ENCODE data around the gene SUPT5H.

DNA sequence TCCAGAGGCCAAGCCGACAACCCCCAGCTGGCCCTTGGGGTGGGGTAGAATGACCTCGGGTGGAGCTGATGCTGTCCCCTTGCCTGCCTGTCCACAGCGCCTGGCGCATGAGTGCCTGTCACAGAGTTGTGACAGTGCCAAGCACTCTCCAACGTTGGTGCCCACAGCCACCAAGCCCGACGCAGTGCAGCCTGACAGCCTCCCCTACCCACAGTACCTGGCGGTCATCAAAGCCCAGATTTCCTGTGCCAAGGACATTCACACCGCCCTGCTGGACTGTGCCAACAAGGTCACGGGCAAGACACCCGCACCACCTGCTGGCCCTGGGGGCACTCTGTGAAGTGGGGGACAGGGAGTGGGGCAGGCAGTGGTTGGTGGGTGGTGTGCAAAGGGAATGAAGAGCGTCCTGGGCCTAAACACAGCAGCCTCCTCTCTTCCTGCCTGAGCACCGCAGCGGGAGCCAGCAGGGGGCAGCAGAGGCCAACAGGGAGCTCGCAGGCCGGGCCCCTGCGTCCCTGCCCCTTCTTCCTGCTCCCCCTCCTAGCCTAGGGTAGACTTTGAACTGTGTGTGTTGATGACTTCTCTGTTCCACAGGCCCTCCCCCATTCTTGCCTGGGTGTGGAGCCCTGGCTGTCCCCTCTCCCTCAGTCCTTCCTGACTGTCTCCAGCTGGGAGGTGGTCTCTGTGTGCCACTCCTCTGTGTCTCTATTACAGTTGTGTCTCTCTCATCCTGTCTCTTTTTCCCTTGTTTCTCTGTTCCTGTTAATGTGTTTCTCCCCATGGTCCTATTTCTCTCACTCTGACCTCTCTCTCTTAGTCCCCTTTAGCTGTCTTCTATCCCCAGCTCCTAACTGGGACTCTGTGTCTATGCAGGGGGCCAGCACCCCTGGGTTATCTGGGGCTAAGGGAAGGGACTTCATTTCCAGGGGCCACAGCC is 47.8 kb upstream of the SUPT5H start:
- TF ChIP-seq, protein P1, sequence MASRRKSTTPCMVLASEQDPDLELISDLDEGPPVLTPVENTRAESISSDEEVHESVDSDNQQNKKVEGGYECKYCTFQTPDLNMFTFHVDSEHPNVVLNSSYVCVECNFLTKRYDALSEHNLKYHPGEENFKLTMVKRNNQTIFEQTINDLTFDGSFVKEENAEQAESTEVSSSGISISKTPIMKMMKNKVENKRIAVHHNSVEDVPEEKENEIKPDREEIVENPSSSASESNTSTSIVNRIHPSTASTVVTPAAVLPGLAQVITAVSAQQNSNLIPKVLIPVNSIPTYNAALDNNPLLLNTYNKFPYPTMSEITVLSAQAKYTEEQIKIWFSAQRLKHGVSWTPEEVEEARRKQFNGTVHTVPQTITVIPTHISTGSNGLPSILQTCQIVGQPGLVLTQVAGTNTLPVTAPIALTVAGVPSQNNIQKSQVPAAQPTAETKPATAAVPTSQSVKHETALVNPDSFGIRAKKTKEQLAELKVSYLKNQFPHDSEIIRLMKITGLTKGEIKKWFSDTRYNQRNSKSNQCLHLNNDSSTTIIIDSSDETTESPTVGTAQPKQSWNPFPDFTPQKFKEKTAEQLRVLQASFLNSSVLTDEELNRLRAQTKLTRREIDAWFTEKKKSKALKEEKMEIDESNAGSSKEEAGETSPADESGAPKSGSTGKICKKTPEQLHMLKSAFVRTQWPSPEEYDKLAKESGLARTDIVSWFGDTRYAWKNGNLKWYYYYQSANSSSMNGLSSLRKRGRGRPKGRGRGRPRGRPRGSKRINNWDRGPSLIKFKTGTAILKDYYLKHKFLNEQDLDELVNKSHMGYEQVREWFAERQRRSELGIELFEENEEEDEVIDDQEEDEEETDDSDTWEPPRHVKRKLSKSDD (CRISPR knock-in tag; IDR thresholded peaks at IDR 0.05; ENCODE audit: low read depth): 0 out of 2 replicates have a peak, but pooled peaks have one; percentile 45
- TF ChIP-seq USF2 (IDR thresholded peaks at IDR 0.05; ENCODE audit: low read depth, low read length): no peak
- no peak; the same call in 1 of the 2 replicates for TF ChIP-seq USF2 (CRISPR knock-in tag; IDR thresholded peaks at IDR 0.05; ENCODE audit: borderline replicate concordance)
- no peak for TF ChIP-seq SYNCRIP (IDR thresholded peaks at IDR 0.05; ENCODE audit: insufficient read depth, low read depth, low read length)
